DND-41 (cell line): ENCODE results near the gene GAREM2.

ENCODE experiments used
- CTCF ChIP-seq: IDR thresholded peaks from 2 replicates; pipeline ENCODE4 v1.5.1; 2012; ENCODE audit warnings: borderline replicate concordance, low read length, moderate library complexity, mild to moderate bottlenecking; ENCODE audit not compliant: poor library complexity, severe bottlenecking; ENCODE audit errors: extremely low read depth
- EZH2 ChIP-seq: IDR thresholded peaks from 3 replicates; pipeline ENCODE4 v1.6.1; 2012; ENCODE audit warnings: borderline replicate concordance, low read depth, mild to moderate bottlenecking, moderate library complexity, low read length, inconsistent platforms; ENCODE audit not compliant: severe bottlenecking

- no peak for TF ChIP-seq CTCF
- no peak for TF ChIP-seq EZH2
Observed at GRCh38 chr2:26215833-26216232, 42.9 kb downstream of the GAREM2 start.
